Nephron progenitor cell (in vitro differentiated cells): ENCODE data around the gene CSNK1G3.

Source experiments
- DNase-seq: peaks from one replicate; pipeline ENCODE4 v3.0.0; 2021
- H3K27ac Mint-ChIP-seq: 2 replicates; pipeline ENCODE4 v1.8.0; 2021; ENCODE audit warnings: mild to moderate bottlenecking, moderate library complexity, mixed read lengths
- H3K27me3 Mint-ChIP-seq: 2 replicates; pipeline ENCODE4 v1.8.0; 2021; ENCODE audit warnings: mild to moderate bottlenecking, low read depth, mixed read lengths; ENCODE audit not compliant: poor library complexity
- H3K36me3 Mint-ChIP-seq: 2 replicates; pipeline ENCODE4 v1.8.0; 2021; ENCODE audit warnings: low read depth, mixed read lengths
- H3K4me1 Mint-ChIP-seq: 2 replicates; pipeline ENCODE4 v1.8.0; 2021; ENCODE audit warnings: mixed read lengths
- H3K4me3 Mint-ChIP-seq: 2 replicates; pipeline ENCODE4 v1.8.0; 2021; ENCODE audit warnings: mild to moderate bottlenecking, moderate library complexity, mixed read lengths
- H3K9me3 Mint-ChIP-seq: 2 replicates; pipeline ENCODE4 v1.8.0; 2021; ENCODE audit warnings: mild to moderate bottlenecking, moderate library complexity, mixed read lengths
- TF ChIP-seq, protein P1 (sequence below): fragments of 200-600 bp; sonication (generic); IDR thresholded peaks from 2 replicates; pipeline ENCODE4 v1.5.0; 2021; ENCODE audit warnings: antibody characterized with exemption

CSNK1G3 gene

DNA sequence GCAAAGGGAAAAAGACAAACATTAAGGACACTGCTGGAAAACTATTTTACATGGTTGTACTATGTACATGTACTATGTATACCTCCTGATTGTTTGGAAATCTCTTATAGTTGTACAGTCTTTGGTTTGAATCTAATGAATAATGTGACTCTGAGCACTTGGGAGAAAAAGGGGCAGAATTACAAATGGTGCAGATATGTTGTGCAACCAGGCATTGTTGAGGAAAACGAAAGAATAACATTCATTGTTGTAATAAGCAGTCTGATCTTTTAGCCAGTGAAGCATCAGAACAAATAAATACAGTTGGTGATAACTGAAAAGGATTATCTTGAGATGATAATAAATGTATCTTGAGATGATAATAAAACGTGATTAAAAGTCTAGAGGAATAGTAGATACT is 87.2 kb downstream of the CSNK1G3 start:
- no peak overlapping the region for H3K27ac Mint-ChIP-seq
- H3K4me3 Mint-ChIP-seq: no peak overlapping the region
- H3K9me3 Mint-ChIP-seq: no peaks in the 10 kb centered on the region
- TF ChIP-seq, protein P1, sequence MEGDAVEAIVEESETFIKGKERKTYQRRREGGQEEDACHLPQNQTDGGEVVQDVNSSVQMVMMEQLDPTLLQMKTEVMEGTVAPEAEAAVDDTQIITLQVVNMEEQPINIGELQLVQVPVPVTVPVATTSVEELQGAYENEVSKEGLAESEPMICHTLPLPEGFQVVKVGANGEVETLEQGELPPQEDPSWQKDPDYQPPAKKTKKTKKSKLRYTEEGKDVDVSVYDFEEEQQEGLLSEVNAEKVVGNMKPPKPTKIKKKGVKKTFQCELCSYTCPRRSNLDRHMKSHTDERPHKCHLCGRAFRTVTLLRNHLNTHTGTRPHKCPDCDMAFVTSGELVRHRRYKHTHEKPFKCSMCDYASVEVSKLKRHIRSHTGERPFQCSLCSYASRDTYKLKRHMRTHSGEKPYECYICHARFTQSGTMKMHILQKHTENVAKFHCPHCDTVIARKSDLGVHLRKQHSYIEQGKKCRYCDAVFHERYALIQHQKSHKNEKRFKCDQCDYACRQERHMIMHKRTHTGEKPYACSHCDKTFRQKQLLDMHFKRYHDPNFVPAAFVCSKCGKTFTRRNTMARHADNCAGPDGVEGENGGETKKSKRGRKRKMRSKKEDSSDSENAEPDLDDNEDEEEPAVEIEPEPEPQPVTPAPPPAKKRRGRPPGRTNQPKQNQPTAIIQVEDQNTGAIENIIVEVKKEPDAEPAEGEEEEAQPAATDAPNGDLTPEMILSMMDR: no peak
- H3K4me1 Mint-ChIP-seq: no peaks in the 10 kb centered on the region
- DNase-seq: no peak
- peaks cover 42% of the 10 kb centered on the region for H3K36me3 Mint-ChIP-seq
- H3K27me3 Mint-ChIP-seq: no peaks in the 10 kb centered on the region

- no peaks in the 10 kb centered on the region for H3K4me1 Mint-ChIP-seq
- H3K36me3 Mint-ChIP-seq: peaks cover 31% of the 10 kb centered on the region
- no peak overlapping the region for H3K27ac Mint-ChIP-seq
- TF ChIP-seq, protein P1: no peak
- no peaks in the 10 kb centered on the region for H3K27me3 Mint-ChIP-seq
- no peaks in the 10 kb centered on the region for H3K9me3 Mint-ChIP-seq
- H3K4me3 Mint-ChIP-seq: no peak overlapping the region
- no peak for DNase-seq
These were observed 89.6 kb downstream of the CSNK1G3 start for GRCh38 chr5:123601610-123602009.

GRCh38 chr5:123605822-123606221 is 93.8 kb downstream of the CSNK1G3 start:
- Mint-ChIP-seq H3K27me3 (no peaks in the 10 kb centered on the region), H3K27ac (no peak overlapping the region), H3K4me3 (no peak overlapping the region), H3K9me3 (no peaks in the 10 kb centered on the region), H3K4me1 (no peaks in the 10 kb centered on the region), H3K36me3 (peaks cover 21% of the 10 kb centered on the region)
- DNase-seq: no peak
- TF ChIP-seq, protein P1: no peak

GRCh38 chr5:123610209-123610608 is 98.2 kb downstream of the CSNK1G3 start:
- no peaks in the 10 kb centered on the region for H3K4me1 Mint-ChIP-seq
- no peaks in the 10 kb centered on the region for H3K27me3 Mint-ChIP-seq
- no peak for DNase-seq
- no peaks in the 10 kb centered on the region for H3K9me3 Mint-ChIP-seq
- peak overlapping the region; percentile 6 for H3K27ac Mint-ChIP-seq
- H3K36me3 Mint-ChIP-seq: peaks cover 32% of the 10 kb centered on the region
- no peak overlapping the region for H3K4me3 Mint-ChIP-seq
- TF ChIP-seq, protein P1: no peak

GRCh38 chr5:123610665-123611405 is 98.9 kb downstream of the CSNK1G3 start:
- TF ChIP-seq, protein P1: peak; percentile 100
- no peaks in the 10 kb centered on the region for H3K9me3 Mint-ChIP-seq
- DNase-seq: peak; percentile 16
- peaks cover 39% of the 10 kb centered on the region for H3K36me3 Mint-ChIP-seq
- no peaks in the 10 kb centered on the region for H3K27me3 Mint-ChIP-seq
- peak overlapping the region; percentile 6 for H3K27ac Mint-ChIP-seq
- H3K4me1 Mint-ChIP-seq: no peaks in the 10 kb centered on the region
- no peak overlapping the region for H3K4me3 Mint-ChIP-seq

GRCh38 chr5:123611406-123611709 is 99.4 kb downstream of the CSNK1G3 start:
- DNase-seq: no peak
- H3K9me3 Mint-ChIP-seq: no peaks in the 10 kb centered on the region
- H3K27me3 Mint-ChIP-seq: no peaks in the 10 kb centered on the region
- no peak overlapping the region for H3K4me3 Mint-ChIP-seq
- no peaks in the 10 kb centered on the region for H3K4me1 Mint-ChIP-seq
- TF ChIP-seq, protein P1: peak; percentile 1
- peaks cover 39% of the 10 kb centered on the region for H3K36me3 Mint-ChIP-seq
- H3K27ac Mint-ChIP-seq: no peak overlapping the region
